Erythroblast (primary cell): ENCODE data around the gene ATP1A1.

ENCODE experiments used
- DNase-seq, 2 experiments: peaks; one replicate each; lab custom pipeline; 2025; lab: John Stamatoyannopoulos, UW
- GATA1 ChIP-seq: IDR thresholded peaks from 2 replicates; pipeline ENCODE4 v1.6.1; 2011; ENCODE audit warnings: low read depth, mild to moderate bottlenecking, control low read depth, low read length, moderate library complexity
- POLR2A ChIP-seq: IDR thresholded peaks from 2 replicates; pipeline ENCODE4 v1.6.1; 2011; ENCODE audit warnings: mild to moderate bottlenecking, low read length

ATP1A1 gene

GRCh38 chr1:116382857-116383483 lies 9.9 kb downstream of the ATP1A1 start:
- TF ChIP-seq GATA1 (no peak), POLR2A (no peak)
- peak in 1 of 2 experiments; percentile 23 for DNase-seq

GRCh38 chr1:116386042-116386441 lies 13.0 kb downstream of the ATP1A1 start:
- TF ChIP-seq GATA1 (no peak), POLR2A (no peak)
- DNase-seq = no peak

- TF ChIP-seq POLR2A (no peak), GATA1 (no peak)
- DNase-seq = no peak
These were observed 14.5 kb downstream of the ATP1A1 start for GRCh38 chr1:116387551-116387950.

- TF ChIP-seq GATA1 (no peak), POLR2A (no peak)
- peak; percentile 15 to 35 for DNase-seq
These were observed 15.1 kb downstream of the ATP1A1 start for GRCh38 chr1:116388122-116388521.

GRCh38 chr1:116389013-116389412 lies 16.0 kb downstream of the ATP1A1 start:
- no peak for DNase-seq
- TF ChIP-seq POLR2A = no peak
- TF ChIP-seq GATA1 = no peak

- DNase-seq = no peak
- no peak for TF ChIP-seq POLR2A
- no peak for TF ChIP-seq GATA1
These were observed 16.6 kb downstream of the ATP1A1 start for GRCh38 chr1:116389686-116390085.

- TF ChIP-seq GATA1 (no peak), POLR2A (no peak)
- no peak for DNase-seq
These were observed 17.2 kb downstream of the ATP1A1 start for GRCh38 chr1:116390195-116390594.

GRCh38 chr1:116391185-116391584 lies 18.1 kb downstream of the ATP1A1 start:
- DNase-seq = no peak
- TF ChIP-seq GATA1 (no peak), POLR2A (no peak)

GRCh38 chr1:116392717-116393404 lies 19.8 kb downstream of the ATP1A1 start:
- DNase-seq = no peak
- no peak for TF ChIP-seq GATA1
- no peak for TF ChIP-seq POLR2A

- TF ChIP-seq POLR2A (no peak), GATA1 (no peak)
- no peak for DNase-seq
These were observed 20.7 kb downstream of the ATP1A1 start for GRCh38 chr1:116393792-116394191.

- TF ChIP-seq POLR2A (no peak), GATA1 (no peak)
- no peak for DNase-seq
These were observed 21.2 kb downstream of the ATP1A1 start for GRCh38 chr1:116394270-116394669.

- no peak for DNase-seq
These were observed 23.7 kb downstream of the ATP1A1 start for GRCh38 chr1:116396769-116397168.

GRCh38 chr1:116397728-116398127 lies 24.7 kb downstream of the ATP1A1 start:
- TF ChIP-seq GATA1 (no peak), POLR2A (no peak)
- DNase-seq = no peak

More at GRCh38 chr1:116396769-116397168, 23.7 kb downstream of the ATP1A1 start:
- TF ChIP-seq POLR2A = no peak
- no peak for TF ChIP-seq GATA1

- TF ChIP-seq GATA1 (no peak), POLR2A (no peak)
- no peak for DNase-seq
These were observed 27.7 kb downstream of the ATP1A1 start for GRCh38 chr1:116400780-116401179.
